Esophagus squamous epithelium (tissue), 4 donors: Measurements from ENCODE around the gene CAPG.

Experiments
- POLR2A ChIP-seq, 4 donors: fragments of 450-650 bp; IDR thresholded peaks; one replicate each; pipeline ENCODE4 v1.6.1; 2017; ENCODE audit warnings: antibody characterized with exemption in 4 of 4, mild to moderate bottlenecking in 4 of 4, moderate library complexity in 3 of 4
- TF ChIP-seq, protein P1 (sequence below), 6 experiments: fragments of 450-650 bp in 4 of 6; fragments of 200-600 bp in 2 of 6; sonication (generic) in 2 of 6; IDR thresholded peaks; one replicate each; pipeline ENCODE4 v1.5.1; 2016 to 2019; ENCODE audit warnings: antibody characterized with exemption in 6 of 6, mild to moderate bottlenecking in 4 of 6, moderate library complexity in 4 of 6

DNA sequence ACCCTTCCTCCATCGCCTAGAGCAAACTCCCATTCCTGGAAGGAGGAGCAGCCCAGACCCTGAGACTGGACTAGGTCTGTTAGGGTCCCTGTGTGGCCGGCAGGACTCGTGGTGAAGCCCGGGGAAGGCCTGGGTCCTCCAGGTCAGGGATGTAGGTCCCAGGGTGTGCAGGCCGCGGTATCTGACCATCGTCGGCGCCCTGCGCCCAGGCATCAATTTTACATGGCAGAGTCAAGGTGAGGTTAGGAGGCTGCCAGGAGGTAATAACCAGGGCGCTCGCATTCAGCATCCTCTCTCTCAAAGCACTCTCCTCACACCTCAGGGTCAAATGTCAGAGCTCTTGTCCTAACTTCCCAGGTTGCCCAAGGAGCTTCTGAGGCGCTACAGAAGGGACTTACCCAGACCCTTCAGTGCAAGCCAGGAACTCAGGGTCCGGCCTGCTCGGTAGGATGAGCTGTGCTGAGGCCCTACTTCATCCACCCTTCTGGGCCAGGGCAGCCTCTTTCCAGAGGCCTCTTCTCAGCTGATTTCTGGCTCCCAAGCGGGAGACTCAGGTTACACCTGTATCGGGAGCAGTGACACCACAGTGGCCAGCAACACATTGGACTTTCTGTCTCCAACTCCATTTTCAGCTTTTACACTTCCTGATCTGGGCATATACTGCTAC is 9.0 kb upstream of the CAPG start:
- TF ChIP-seq, protein P1, sequence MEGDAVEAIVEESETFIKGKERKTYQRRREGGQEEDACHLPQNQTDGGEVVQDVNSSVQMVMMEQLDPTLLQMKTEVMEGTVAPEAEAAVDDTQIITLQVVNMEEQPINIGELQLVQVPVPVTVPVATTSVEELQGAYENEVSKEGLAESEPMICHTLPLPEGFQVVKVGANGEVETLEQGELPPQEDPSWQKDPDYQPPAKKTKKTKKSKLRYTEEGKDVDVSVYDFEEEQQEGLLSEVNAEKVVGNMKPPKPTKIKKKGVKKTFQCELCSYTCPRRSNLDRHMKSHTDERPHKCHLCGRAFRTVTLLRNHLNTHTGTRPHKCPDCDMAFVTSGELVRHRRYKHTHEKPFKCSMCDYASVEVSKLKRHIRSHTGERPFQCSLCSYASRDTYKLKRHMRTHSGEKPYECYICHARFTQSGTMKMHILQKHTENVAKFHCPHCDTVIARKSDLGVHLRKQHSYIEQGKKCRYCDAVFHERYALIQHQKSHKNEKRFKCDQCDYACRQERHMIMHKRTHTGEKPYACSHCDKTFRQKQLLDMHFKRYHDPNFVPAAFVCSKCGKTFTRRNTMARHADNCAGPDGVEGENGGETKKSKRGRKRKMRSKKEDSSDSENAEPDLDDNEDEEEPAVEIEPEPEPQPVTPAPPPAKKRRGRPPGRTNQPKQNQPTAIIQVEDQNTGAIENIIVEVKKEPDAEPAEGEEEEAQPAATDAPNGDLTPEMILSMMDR (IDR thresholded peaks at IDR 0.05), result no peak
- TF ChIP-seq POLR2A (IDR thresholded peaks at IDR 0.05), result no peak
